Measurements from ENCODE around the gene ACP3. TPM values are rescaled to one million over a fixed set of nuclear protein-coding genes. Genes with fewer than 3 reads are reported as not detected.

The ACP3 gene, protein sequence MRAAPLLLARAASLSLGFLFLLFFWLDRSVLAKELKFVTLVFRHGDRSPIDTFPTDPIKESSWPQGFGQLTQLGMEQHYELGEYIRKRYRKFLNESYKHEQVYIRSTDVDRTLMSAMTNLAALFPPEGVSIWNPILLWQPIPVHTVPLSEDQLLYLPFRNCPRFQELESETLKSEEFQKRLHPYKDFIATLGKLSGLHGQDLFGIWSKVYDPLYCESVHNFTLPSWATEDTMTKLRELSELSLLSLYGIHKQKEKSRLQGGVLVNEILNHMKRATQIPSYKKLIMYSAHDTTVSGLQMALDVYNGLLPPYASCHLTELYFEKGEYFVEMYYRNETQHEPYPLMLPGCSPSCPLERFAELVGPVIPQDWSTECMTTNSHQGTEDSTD
- total RNA-seq (1 to 10 TPM in 4 of 9 donors, under 1 TPM in 4, not detected in 1; 0.21 to 6.2 (median 1.0) TPM), polyA plus RNA-seq (under 1 TPM; 0.08 to 0.25 TPM)
- long read RNA-seq, donor 1 = 0 reads
- long read RNA-seq, donor 2 = 0 reads
- long read RNA-seq, donor 3 = 0 reads

DNA sequence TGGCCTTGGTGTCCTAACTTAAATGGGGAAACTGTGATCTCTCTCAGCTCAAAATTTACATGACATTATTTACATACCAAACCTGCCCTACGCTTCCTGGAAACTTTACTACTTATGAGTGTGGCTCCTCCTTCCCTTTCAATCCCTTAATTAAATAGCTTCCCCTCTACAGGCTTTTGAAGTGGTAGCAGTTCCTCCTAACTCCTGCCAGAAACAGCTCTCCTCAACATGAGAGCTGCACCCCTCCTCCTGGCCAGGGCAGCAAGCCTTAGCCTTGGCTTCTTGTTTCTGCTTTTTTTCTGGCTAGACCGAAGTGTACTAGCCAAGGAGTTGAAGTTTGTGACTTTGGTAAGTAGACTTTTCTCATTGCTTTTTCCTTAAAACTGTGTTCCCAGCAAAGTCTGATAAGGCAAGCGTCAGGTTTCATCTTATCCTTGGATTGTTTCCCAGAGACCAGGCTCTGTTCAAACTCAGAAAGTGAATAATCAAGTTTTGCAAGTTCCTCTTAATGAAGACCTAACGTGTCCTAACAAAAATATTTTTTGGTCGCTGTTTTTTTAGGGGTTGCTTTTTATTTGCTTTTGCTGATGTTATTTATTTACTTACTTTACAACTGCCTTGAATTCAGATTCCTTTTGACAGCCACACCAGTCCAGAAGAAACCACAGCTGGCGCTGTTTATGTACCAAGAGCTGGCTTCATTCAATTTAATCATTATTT is at the start of gene ACP3:
Gene ACP3, plus strand, starts transcription at position 179 of the 720 bp plus-strand sequence. Its CDS starts 50 bp downstream, at position 229.
- DNase-seq = peak; percentile 35 to 63 (median 44)
- H3K36me3 ChIP-seq = no peaks in the 10 kb centered on the region
- H3K9me3 ChIP-seq = no peaks in the 10 kb centered on the region
- peaks cover 0 to 17% (median 3%) of the 10 kb centered on the region in 12 donors for H3K4me1 ChIP-seq
- intact Hi-C loops (cut with DNase I) = loop anchor here in 1 of 10 donors (5.0 kb wide), 1 partner anchor 35 kb away; no protein-coding TSS in a partner anchor
- peak; percentile 80 to 96 (median 89) for ATAC-seq
- peak within 1 kb of the TSS in 11 of 12 donors; percentile 5 to 87 (median 36) for H3K27ac ChIP-seq
- 16 to 18% (median 16%) methylated on average over 6 of the region's 6 CpGs for WGBS, 4 donors
- peak within 1 kb of the TSS in 5 of 12 donors; percentile 2 to 48 (median 5) for H3K4me3 ChIP-seq
- TF ChIP-seq POLR2A (IDR thresholded peaks at IDR 0.05) = no peak
- TF ChIP-seq, protein P1, sequence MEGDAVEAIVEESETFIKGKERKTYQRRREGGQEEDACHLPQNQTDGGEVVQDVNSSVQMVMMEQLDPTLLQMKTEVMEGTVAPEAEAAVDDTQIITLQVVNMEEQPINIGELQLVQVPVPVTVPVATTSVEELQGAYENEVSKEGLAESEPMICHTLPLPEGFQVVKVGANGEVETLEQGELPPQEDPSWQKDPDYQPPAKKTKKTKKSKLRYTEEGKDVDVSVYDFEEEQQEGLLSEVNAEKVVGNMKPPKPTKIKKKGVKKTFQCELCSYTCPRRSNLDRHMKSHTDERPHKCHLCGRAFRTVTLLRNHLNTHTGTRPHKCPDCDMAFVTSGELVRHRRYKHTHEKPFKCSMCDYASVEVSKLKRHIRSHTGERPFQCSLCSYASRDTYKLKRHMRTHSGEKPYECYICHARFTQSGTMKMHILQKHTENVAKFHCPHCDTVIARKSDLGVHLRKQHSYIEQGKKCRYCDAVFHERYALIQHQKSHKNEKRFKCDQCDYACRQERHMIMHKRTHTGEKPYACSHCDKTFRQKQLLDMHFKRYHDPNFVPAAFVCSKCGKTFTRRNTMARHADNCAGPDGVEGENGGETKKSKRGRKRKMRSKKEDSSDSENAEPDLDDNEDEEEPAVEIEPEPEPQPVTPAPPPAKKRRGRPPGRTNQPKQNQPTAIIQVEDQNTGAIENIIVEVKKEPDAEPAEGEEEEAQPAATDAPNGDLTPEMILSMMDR (IDR thresholded peaks at IDR 0.05) = no peak
- no peaks in the 10 kb centered on the region for H3K27me3 ChIP-seq

DNA sequence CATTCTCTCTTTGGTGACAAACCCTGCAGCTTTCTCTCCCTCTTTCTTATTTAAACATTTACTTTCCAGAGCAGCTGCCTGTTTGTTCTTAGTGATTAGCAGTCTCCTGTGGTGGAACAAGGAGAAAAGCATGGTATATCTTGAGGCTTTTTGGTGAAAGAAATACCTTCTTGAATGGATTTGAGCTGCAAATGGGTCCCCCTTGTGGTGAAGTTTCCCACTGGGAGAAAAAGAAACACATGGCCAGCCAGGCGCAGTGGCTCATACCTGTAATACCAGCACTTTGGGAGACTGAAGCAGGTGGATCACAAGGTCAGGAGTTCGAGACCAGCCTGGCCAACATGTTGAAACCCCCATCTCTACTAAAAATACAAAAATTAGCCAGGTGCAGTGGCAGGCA is 48.3 kb upstream of the ACP3 start:
- TF ChIP-seq POLR2A (IDR thresholded peaks at IDR 0.05) = no peak
- TF ChIP-seq, protein P1 (IDR thresholded peaks at IDR 0.05) = peak in 6 of 12 donors; percentile 13 to 31 (median 26)
- 74 to 85% (median 80%) methylated on average over 2 of the region's 2 CpGs for WGBS, 4 donors
- DNase-seq (no peak), ATAC-seq (no peak)
- Histone ChIP-seq H3K9me3 (peaks cover 0 to 4% (median 0%) of the 10 kb centered on the region in 12 donors), H3K27ac (no peak overlapping the region), H3K4me1 (no peaks in the 10 kb centered on the region), H3K4me3 (no peak overlapping the region), H3K27me3 (no peaks in the 10 kb centered on the region), H3K36me3 (no peaks in the 10 kb centered on the region)
- intact Hi-C loops (cut with DNase I) = no loop called here

DNA sequence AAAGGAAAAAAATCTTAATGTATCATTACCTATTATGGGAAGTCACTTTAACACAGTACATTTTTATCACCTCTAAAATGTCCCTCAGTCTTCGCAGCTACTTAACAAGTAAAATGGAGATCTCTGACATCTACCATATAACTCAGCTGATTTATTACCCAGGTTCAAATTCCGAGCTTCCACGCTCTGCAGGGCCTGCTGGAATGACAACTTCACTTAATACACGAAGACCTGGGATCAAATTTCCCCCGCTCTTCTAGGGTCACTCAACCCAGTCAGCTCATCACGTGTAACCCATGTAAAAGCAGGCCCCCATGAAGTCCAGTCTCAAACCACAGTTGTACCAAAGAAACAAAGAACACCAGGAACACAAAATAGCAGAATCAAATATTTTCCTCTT is 44.2 kb upstream of the ACP3 start:
- peaks cover 0 to 17% (median 0%) of the 10 kb centered on the region in 12 donors for H3K9me3 ChIP-seq
- intact Hi-C loops (cut with DNase I) = no loop called here
- WGBS, 4 donors = 71 to 79% (median 74%) methylated on average over 6 of the region's 6 CpGs
- H3K4me1 ChIP-seq = no peaks in the 10 kb centered on the region
- no peaks in the 10 kb centered on the region for H3K27me3 ChIP-seq
- no peak for TF ChIP-seq POLR2A (IDR thresholded peaks at IDR 0.05)
- TF ChIP-seq, protein P1 (IDR thresholded peaks at IDR 0.05) = no peak
- H3K27ac ChIP-seq = no peak overlapping the region
- H3K4me3 ChIP-seq = no peak overlapping the region
- DNase-seq = no peak
- no peaks in the 10 kb centered on the region for H3K36me3 ChIP-seq
- no peak for ATAC-seq
